ENCODE data around the gene NUDCD3.

The NUDCD3 gene

GRCh38 chr7:44490351-44491200, at the start of gene NUDCD3:
Gene NUDCD3 (minus strand): TSS chr7:44490658. CDS start chr7:44490600, 58 bp downstream.
- no peak for TF ChIP-seq CTCF (IDR thresholded peaks at IDR 0.05; ENCODE audit: extremely low read depth, missing control alignments)
- peak; percentile 91 for DNase-seq (ENCODE audit: low spot score)

- no peak for TF ChIP-seq CTCF (IDR thresholded peaks at IDR 0.05; ENCODE audit: extremely low read depth, missing control alignments)
- DNase-seq (ENCODE audit: low spot score), result no peak
Measured at GRCh38 chr7:44539669-44540506, 49.4 kb upstream of the NUDCD3 start.

GRCh38 chr7:44538798-44539668, 48.6 kb upstream of the NUDCD3 start:
- TF ChIP-seq CTCF (IDR thresholded peaks at IDR 0.05; ENCODE audit: extremely low read depth, missing control alignments), result no peak
- DNase-seq (ENCODE audit: low spot score), result no peak

- DNase-seq (ENCODE audit: low spot score), result no peak
- TF ChIP-seq CTCF (IDR thresholded peaks at IDR 0.05; ENCODE audit: extremely low read depth, missing control alignments), result no peak
Measured at GRCh38 chr7:44538093-44538797, 47.8 kb upstream of the NUDCD3 start.

GRCh38 chr7:44537442-44537841, 47.0 kb upstream of the NUDCD3 start:
- no peak for TF ChIP-seq CTCF (IDR thresholded peaks at IDR 0.05; ENCODE audit: extremely low read depth, missing control alignments)
- no peak for DNase-seq (ENCODE audit: low spot score)

GRCh38 chr7:44536090-44536489, 45.6 kb upstream of the NUDCD3 start:
- no peak for TF ChIP-seq CTCF (IDR thresholded peaks at IDR 0.05; ENCODE audit: extremely low read depth, missing control alignments)
- DNase-seq (ENCODE audit: low spot score), result no peak

Measured in GM20000 (cell line).